OCI-LY3 (cell line): ENCODE measurements around the gene IRS2.

Source experiments
- H2AFZ ChIP-seq: fragments of 200-600, 300-600 bp; shearing (Covaris generic); 2 replicates; pipeline ENCODE4 v1.6.0; 2014; ENCODE audit warnings: antibody characterized with exemption, low read depth, low read length
- H3K27ac ChIP-seq: fragments of 200-600, 300-600 bp; sonication (generic); 2 replicates; pipeline ENCODE4 v1.5.1; 2014; ENCODE audit warnings: mild to moderate bottlenecking, low read length, moderate library complexity, mixed read lengths
- H3K27me3 ChIP-seq: fragments of 200-600, 300-600 bp; sonication (generic); 2 replicates; pipeline ENCODE4 v1.6.1; 2014; ENCODE audit warnings: low read depth, low read length, mixed read lengths
- H3K36me3 ChIP-seq: fragments of 200-600, 300-600 bp; sonication (generic); replicated peaks from 2 replicates; pipeline ENCODE3; 2014; ENCODE audit warnings: low read depth, low read length, mixed read lengths
- H3K4me1 ChIP-seq: fragments of 300-600, 200-600 bp; sonication (generic); 2 replicates; pipeline ENCODE4 v1.6.1; 2014; ENCODE audit warnings: low read length, mixed read lengths
- H3K4me2 ChIP-seq: fragments of 200-600, 300-600 bp; sonication (generic); 2 replicates; pipeline ENCODE4 v1.6.1; 2014; ENCODE audit warnings: low read length, mixed read lengths
- H3K4me3 ChIP-seq: fragments of 300-600, 200-600 bp; sonication (generic); 2 replicates; pipeline ENCODE4 v1.5.1; 2014; ENCODE audit warnings: antibody characterized with exemption, mild to moderate bottlenecking, low read length, moderate library complexity
- H3K79me2 ChIP-seq: fragments of 300-600, 200-600 bp; shearing (Covaris generic); 2 replicates; pipeline ENCODE4 v1.6.1; 2014; ENCODE audit warnings: mild to moderate bottlenecking, low read length, mixed read lengths
- H3K9ac ChIP-seq: fragments of 300-600, 200-600 bp; shearing (Covaris generic); 2 replicates; pipeline ENCODE4 v1.6.0; 2014; ENCODE audit warnings: mild to moderate bottlenecking, low read length, moderate library complexity
- H3K9me3 ChIP-seq: fragments of 200-600, 300-600 bp; shearing (Covaris generic); 2 replicates; pipeline ENCODE4 v1.6.1; 2014; ENCODE audit warnings: low read length, mixed read lengths; ENCODE audit not compliant: insufficient read depth
- H4K20me1 ChIP-seq: fragments of 200-600, 300-600 bp; sonication (generic); 2 replicates; pipeline ENCODE4 v1.6.1; 2016; ENCODE audit warnings: low read length, mixed read lengths; ENCODE audit not compliant: insufficient read depth
- EZH2phosphoT487 ChIP-seq: fragments of 200-600 bp; shearing (Covaris generic); IDR thresholded peaks from 2 replicates; pipeline ENCODE4 v1.6.1; 2018; ENCODE audit warnings: antibody characterized with exemption, mixed run types, low read depth
- TF ChIP-seq, protein P1 (sequence below): fragments of 200-600, 300-600 bp; sonication (generic); IDR thresholded peaks from 2 replicates; pipeline ENCODE4 v1.5.1; 2014; ENCODE audit warnings: antibody characterized with exemption, low read length, low read depth

Gene IRS2

DNA sequence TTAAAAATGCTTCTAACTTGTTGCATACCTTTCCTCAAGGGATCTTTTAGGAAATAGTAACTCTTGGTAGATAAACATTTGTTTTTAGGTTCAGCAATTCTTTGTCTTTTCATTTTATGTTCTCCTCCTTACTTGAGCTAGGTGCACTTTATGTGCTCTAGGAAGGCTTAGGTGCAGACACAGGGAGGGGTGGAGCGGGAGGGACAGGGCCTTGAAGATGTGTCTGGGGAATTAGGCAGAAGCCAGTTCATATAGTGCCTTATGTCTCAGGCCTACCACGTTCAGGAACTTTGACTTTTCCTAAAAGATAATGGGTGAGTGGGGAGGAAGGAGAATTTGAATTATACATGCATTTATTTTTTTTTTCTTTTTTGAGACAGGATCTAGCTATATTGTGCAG lies 37.7 kb downstream of the IRS2 start:
- TF ChIP-seq, protein P1, sequence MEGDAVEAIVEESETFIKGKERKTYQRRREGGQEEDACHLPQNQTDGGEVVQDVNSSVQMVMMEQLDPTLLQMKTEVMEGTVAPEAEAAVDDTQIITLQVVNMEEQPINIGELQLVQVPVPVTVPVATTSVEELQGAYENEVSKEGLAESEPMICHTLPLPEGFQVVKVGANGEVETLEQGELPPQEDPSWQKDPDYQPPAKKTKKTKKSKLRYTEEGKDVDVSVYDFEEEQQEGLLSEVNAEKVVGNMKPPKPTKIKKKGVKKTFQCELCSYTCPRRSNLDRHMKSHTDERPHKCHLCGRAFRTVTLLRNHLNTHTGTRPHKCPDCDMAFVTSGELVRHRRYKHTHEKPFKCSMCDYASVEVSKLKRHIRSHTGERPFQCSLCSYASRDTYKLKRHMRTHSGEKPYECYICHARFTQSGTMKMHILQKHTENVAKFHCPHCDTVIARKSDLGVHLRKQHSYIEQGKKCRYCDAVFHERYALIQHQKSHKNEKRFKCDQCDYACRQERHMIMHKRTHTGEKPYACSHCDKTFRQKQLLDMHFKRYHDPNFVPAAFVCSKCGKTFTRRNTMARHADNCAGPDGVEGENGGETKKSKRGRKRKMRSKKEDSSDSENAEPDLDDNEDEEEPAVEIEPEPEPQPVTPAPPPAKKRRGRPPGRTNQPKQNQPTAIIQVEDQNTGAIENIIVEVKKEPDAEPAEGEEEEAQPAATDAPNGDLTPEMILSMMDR: no peak
- no peak for TF ChIP-seq EZH2phosphoT487

DNA sequence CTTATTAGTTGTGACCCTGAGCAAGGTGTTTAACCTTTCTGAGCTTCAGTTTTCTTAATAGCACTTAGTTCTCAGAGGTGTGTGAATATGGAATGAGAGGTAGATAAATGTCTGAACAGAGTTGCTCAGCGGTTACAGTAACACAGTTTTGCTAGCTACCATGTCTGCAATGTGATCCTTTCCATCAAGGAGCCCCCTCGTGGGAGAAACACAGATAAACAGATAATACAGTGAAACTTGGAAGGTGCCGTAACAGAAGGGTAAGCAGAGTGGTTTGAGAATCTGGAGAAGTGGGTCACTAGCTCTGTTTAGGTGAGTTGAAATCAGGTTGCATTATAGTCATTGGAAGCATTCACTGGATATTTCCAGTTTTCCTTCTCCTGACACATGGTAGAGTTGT lies 38.9 kb downstream of the IRS2 start:
- H3K4me1 ChIP-seq: no peaks in the 10 kb centered on the region
- H3K36me3 ChIP-seq: no peaks in the 10 kb centered on the region

More for the DNA sequence above, 37.7 kb downstream of the IRS2 start:
- no peak overlapping the region for H3K27ac ChIP-seq
- H3K9me3 ChIP-seq: 0 out of 2 replicates have a peak, but pooled peaks cover 2% of the 10 kb centered on the region
- no peak overlapping the region for H3K4me2 ChIP-seq
- H3K4me1 ChIP-seq: no peaks in the 10 kb centered on the region
- H3K4me3 ChIP-seq: no peak overlapping the region
- no peak overlapping the region for H2AFZ ChIP-seq
- no peaks in the 10 kb centered on the region for H3K27me3 ChIP-seq
- H3K36me3 ChIP-seq: no peaks in the 10 kb centered on the region
- H3K9ac ChIP-seq: no peak overlapping the region
- no peaks in the 10 kb centered on the region for H4K20me1 ChIP-seq
- no peaks in the 10 kb centered on the region for H3K79me2 ChIP-seq

DNA sequence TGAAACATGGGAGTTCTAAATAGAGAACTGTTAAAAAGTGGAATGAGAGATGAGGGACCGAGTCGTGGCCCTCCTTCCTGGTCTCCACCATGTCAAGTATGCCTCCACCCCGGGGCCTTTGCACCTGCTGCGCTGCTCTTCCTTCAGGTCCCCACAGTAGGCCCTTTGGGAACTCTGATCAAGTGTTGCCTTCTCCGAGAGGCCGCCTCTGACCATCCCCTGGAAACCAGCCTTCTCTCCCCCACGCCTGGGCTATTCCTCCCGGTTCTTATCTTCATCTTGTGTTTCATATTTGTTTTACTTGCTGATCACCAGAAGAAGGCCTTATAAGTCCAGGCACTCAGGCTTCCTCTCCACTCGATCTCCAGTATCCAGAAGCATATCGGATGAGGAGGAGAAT lies 40.0 kb downstream of the IRS2 start:
- Histone ChIP-seq H3K36me3 (no peaks in the 10 kb centered on the region), H3K4me3 (no peak overlapping the region), H3K79me2 (no peaks in the 10 kb centered on the region), H3K9me3 (0 out of 2 replicates have a peak, but pooled peaks cover 3% of the 10 kb centered on the region), H2AFZ (no peak overlapping the region), H4K20me1 (no peaks in the 10 kb centered on the region), H3K9ac (no peak overlapping the region), H3K27me3 (no peaks in the 10 kb centered on the region), H3K4me2 (no peak overlapping the region), H3K27ac (no peak overlapping the region), H3K4me1 (no peaks in the 10 kb centered on the region)
- TF ChIP-seq EZH2phosphoT487: no peak

More for the DNA sequence above, 38.9 kb downstream of the IRS2 start:
- H2AFZ ChIP-seq: no peak overlapping the region
- no peak overlapping the region for H3K4me3 ChIP-seq
- 0 out of 2 replicates have a peak, but pooled peaks cover 3% of the 10 kb centered on the region for H3K9me3 ChIP-seq
- TF ChIP-seq EZH2phosphoT487: no peak
- TF ChIP-seq, protein P1: no peak
- H4K20me1 ChIP-seq: no peaks in the 10 kb centered on the region
- no peak overlapping the region for H3K4me2 ChIP-seq
- no peaks in the 10 kb centered on the region for H3K79me2 ChIP-seq
- no peaks in the 10 kb centered on the region for H3K27me3 ChIP-seq
- no peak overlapping the region for H3K9ac ChIP-seq
- no peak overlapping the region for H3K27ac ChIP-seq

DNA sequence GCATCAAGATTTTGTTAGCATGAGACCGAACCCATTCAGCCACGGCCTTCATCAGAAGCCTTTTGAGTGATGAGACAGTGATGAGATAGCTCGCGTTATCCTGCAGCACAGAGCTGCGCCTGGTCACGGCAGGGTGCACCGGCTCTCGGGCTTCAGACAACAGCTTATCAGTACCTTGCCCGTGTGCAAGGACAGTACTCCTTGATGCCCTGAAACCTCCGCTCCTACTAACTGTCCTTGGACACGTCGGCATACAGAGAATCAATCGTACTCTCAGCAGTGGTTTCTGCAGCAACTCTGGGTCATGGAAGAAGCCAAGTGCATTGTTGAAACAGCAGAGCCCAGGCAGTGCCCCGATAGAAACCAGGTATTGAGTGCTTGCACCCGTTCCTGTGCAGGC lies 40.7 kb downstream of the IRS2 start:
- H3K4me1 ChIP-seq: no peaks in the 10 kb centered on the region
- H3K79me2 ChIP-seq: no peaks in the 10 kb centered on the region
- no peaks in the 10 kb centered on the region for H3K36me3 ChIP-seq
- H3K9me3 ChIP-seq: 0 out of 2 replicates have a peak, but pooled peaks cover 3% of the 10 kb centered on the region
- no peak overlapping the region for H3K27ac ChIP-seq
- TF ChIP-seq EZH2phosphoT487: no peak
- TF ChIP-seq, protein P1: no peak
- H3K9ac ChIP-seq: no peak overlapping the region
- no peak overlapping the region for H2AFZ ChIP-seq
- no peak overlapping the region for H3K4me3 ChIP-seq
- H3K27me3 ChIP-seq: no peaks in the 10 kb centered on the region
- no peaks in the 10 kb centered on the region for H4K20me1 ChIP-seq
- H3K4me2 ChIP-seq: no peak overlapping the region
